ENCODE results near the gene SSR1.

The SSR1 gene

GRCh38 chr6:7236306-7237209 is 76.4 kb downstream of the SSR1 start:
- Histone ChIP-seq H3K4me3 (ENCODE audit: low read depth, low read length) (no peak overlapping the region), H3K27me3 (no peaks in the 10 kb centered on the region; the same call in 1 of the 2 replicates), H3K4me1 (no peaks in the 10 kb centered on the region), H3K36me3 (0 out of 2 replicates have a peak, but pooled peaks cover 2% of the 10 kb centered on the region), H3K9me3 (no peaks in the 10 kb centered on the region)
- DNase-seq: no peak
- no peak for TF ChIP-seq CTCF (IDR thresholded peaks at IDR 0.05; ENCODE audit: low read depth, low read length)

GRCh38 chr6:7235712-7236305 is 77.2 kb downstream of the SSR1 start:
- DNase-seq: no peak
- H3K4me3 ChIP-seq (ENCODE audit: low read depth, low read length): no peak overlapping the region
- H3K9me3 ChIP-seq: no peaks in the 10 kb centered on the region
- no peak for TF ChIP-seq CTCF (IDR thresholded peaks at IDR 0.05; ENCODE audit: low read depth, low read length)
- H3K27me3 ChIP-seq: no peaks in the 10 kb centered on the region; the same call in 1 of the 2 replicates
- 0 out of 2 replicates have a peak, but pooled peaks cover 2% of the 10 kb centered on the region for H3K36me3 ChIP-seq
- H3K4me1 ChIP-seq: no peaks in the 10 kb centered on the region

- H3K4me1 ChIP-seq: no peaks in the 10 kb centered on the region
Measured at GRCh38 chr6:7234547-7234946, 78.5 kb downstream of the SSR1 start.

GRCh38 chr6:7232351-7232750 is 80.6 kb downstream of the SSR1 start:
- Histone ChIP-seq H3K4me1 (no peaks in the 10 kb centered on the region), H3K36me3 (peaks cover 5% of the 10 kb centered on the region), H3K27me3 (no peaks in the 10 kb centered on the region; the same call in 1 of the 2 replicates), H3K4me3 (ENCODE audit: low read depth, low read length) (no peak overlapping the region), H3K9me3 (no peaks in the 10 kb centered on the region)
- TF ChIP-seq CTCF (IDR thresholded peaks at IDR 0.05; ENCODE audit: low read depth, low read length): no peak
- DNase-seq: no peak

More at GRCh38 chr6:7234547-7234946, 78.5 kb downstream of the SSR1 start:
- no peak for TF ChIP-seq CTCF (IDR thresholded peaks at IDR 0.05; ENCODE audit: low read depth, low read length)
- DNase-seq: no peak
- Histone ChIP-seq H3K36me3 (peaks cover 5% of the 10 kb centered on the region), H3K4me3 (ENCODE audit: low read depth, low read length) (no peak overlapping the region), H3K27me3 (no peaks in the 10 kb centered on the region; the same call in 1 of the 2 replicates), H3K9me3 (no peaks in the 10 kb centered on the region)

- Histone ChIP-seq H3K27me3 (no peaks in the 10 kb centered on the region; the same call in 1 of the 2 replicates), H3K4me1 (no peaks in the 10 kb centered on the region), H3K36me3 (peaks cover 5% of the 10 kb centered on the region), H3K9me3 (no peaks in the 10 kb centered on the region), H3K4me3 (ENCODE audit: low read depth, low read length) (no peak overlapping the region)
- no peak for DNase-seq
- TF ChIP-seq CTCF (IDR thresholded peaks at IDR 0.05; ENCODE audit: low read depth, low read length): no peak
Measured at GRCh38 chr6:7230956-7231713, 81.9 kb downstream of the SSR1 start.

Measured in BE2C (cell line).